GM21619 (cell line): ENCODE measurements around the gene TRIM27.
"Not testable (repeated sequence)": the region's sequence is repeated elsewhere in the genome, so short reads cannot be mapped to it uniquely, and the experiment has no call there.

Experiments
- ATAC-seq: cut with Tn5 transposase; IDR thresholded peaks from one replicate; pipeline ENCODE4 v1.9.1; 2021; ENCODE audit not compliant: unreplicated experiment

TRIM27 gene

DNA sequence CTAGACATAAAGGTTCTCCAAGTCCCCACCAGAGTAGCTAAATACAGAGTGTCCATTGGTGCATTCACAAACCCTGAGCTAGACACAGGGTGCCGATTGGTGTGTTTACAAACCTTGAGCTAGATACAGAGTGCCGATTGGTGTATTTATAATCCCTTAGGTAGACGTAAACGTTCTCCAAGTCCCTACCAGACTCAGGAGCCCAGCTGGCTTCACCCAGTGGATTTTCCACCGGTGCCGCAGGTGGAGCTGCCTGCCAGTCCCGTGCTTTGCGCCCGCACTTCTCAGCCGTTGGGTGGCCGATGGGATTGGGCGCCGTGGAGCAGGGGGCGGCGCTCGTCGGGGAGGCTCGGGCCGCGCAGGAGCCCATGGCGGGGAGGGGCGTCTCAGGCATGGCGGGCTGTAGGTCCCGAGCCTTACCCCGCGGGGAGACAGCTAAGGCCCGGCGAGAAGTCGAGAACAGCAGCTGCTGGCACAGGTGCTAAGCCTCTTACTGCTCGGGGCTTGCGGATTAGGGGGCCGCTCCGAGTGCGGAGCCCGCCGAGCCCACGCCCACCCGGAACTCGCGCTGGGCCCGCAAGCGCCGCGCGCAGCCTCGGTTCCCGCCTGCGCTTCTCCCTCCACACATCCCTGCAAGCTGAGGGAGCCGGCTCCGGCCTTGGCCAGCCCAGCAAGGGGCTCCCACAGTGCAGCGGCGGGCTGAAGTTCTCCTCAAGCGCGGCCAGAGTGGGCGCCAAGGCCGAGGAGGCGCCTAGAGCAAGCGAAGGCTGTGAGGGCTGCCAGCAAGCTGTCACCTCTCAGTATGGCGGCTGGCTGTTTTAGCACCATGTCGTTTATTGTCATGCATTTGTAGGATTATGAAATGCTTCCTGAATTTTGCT, 57.3 kb downstream of the TRIM27 start:
- peak; percentile 45 for ATAC-seq

DNA sequence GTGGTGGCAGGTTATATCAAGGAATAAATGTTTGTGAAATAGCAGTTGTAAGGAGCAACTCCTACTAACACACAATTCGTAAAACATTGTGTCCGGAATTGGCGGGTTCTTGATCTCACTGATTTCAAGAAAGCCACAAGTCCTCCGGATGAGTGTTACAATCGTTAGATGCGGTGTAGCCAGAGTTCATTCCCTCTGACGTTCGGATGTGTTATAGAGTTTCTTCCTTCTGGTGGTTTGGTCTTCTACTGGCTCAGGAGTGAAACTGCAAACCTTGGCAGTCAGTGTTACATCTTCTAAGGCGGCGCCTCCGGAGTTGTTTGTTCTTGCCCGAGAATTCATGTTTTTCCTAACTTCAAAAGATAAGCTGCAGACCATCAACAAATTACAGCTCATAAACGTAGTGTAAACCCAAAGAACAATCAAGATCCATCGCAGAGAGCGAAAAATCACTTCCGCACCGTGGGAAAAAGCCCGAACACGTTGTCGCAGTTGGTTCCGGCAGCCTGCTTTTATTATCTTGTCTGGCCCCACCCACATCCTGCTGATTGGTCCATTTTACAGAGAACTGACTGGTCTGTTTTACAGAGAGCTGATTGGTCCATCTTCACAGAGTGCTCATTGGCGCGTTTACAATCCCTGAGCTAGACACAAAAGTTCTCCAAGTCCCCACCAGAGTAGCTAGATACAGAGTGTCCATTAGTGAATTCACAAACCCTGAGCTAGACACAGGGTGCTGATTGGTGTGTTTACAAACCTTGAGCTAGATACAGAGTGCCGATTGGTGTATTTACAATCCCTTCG, 58.2 kb downstream of the TRIM27 start:
- ATAC-seq, result no peak

DNA sequence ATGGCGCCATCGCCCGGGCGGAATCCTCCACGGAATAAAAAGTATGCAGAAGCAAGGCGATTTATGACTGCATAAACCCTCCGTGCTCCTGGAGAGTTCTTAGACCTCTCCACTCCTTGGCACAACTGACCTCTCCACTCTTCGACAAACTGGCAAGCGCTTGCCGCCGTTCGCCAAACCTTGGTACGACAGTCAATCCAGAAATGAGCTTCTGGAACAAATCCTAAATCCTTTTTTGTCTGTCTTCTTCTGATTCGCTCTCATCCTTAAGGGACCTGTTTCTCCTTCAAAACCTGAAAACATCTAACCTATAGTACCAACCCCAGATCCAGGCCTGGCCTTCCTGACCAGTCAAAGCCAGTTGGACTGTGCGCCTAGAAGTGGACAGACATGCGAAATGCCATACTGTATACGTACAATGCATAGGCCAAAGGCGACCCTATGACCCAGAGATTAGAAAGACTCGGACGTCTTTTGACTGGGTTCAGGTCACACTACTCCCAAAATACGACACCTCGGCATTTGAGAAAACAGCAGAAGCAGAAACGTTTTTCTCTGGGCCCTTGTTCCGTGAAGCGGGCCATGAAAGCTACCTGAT, 59.4 kb downstream of the TRIM27 start:
- no peak for ATAC-seq

DNA sequence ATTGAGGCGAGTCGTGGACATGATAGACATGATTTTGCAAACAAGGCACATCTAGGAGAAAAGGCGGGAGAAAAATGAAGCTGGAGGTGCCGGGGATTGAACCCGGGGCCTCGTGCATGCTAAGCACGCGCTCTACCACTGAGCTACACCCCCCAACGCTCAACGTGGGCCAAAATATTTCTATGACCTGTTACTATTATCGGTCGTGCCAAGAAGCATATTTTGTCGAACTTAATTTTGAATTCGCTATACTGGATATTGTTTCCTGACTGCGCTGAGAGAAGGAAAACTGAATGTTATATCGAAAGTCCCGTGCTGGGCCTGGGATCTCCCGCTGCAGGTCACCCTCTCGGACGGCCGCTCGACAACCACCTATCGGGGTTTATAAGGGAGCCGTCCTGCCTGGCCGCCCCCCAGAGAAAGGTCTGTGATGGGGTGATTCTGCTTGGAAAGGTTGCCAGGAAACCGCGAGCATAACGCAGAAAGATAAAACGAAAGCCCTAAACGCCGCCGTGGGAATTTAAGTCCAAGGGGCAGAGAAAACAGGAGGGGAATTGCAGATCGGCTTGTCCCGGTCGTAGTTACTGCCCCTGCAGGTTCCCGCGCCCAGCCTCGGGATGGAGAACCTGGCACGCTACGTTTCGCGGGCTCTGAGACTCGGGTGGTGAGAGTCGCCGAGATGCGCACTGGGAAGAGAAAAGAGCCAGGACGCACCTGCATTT, 60.0 kb downstream of the TRIM27 start:
- ATAC-seq, result peak; percentile 49

DNA sequence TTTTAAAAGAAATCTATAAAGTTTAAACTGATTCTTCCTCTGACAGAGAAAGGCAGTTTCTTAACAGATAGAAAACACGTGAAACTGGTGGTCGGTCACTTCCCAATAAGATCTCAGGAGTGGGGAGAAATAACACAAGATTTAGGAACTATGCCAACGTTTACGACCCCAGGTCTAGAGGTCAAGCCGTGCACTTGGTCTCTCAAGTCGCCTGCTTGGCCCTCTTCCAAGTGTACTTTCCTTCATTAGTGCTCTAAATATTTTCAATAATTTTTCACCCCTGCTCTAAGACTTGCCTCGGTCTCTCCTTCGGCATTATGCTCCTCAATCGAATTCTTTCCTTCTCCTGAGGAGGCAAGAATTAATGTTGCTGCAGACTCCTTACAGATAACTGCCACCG, 61.7 kb downstream of the TRIM27 start:
- ATAC-seq, result no peak

GRCh38 chr6:28861339-28861738, 62.4 kb downstream of the TRIM27 start:
- ATAC-seq, result no peak

- no peak for ATAC-seq
These were observed 63.2 kb downstream of the TRIM27 start for GRCh38 chr6:28860581-28860980.

- no peak for ATAC-seq
These were observed 64.8 kb downstream of the TRIM27 start for GRCh38 chr6:28858963-28859362.

- ATAC-seq, result no peak
These were observed 67.2 kb downstream of the TRIM27 start for GRCh38 chr6:28856620-28857005.

DNA sequence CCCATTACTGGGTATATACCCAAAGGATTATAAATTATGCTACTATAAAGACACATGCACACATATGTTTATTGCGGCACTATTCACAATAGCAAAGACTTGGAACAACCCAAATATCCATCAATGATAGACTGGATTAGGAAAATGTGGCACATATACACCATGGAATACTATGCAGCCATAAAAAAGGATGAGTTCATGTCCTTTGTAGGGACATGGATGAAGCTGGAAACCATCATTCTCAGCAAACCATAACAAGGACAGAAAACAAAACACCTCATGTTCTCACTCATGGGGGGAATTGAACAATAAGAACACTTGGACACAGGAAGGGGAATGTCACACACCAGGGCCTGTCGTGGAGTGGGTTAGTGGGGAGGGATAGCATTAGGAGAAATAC, 69.4 kb downstream of the TRIM27 start:
- ATAC-seq, result not testable (repeated sequence)
